ENCODE results near the gene MYL6. TPM values are rescaled to one million over a fixed set of nuclear protein-coding genes. Genes with fewer than 3 reads are reported as not detected.

MYL6 gene
- total RNA-seq, 3 donors from 2014 or later (not counting 1 experiment from before 2014, with no cell fraction given) = 881 to 1,204 (median 1,015) TPM

- no peak overlapping the region for H3K27ac ChIP-seq (ENCODE audit: low read length)
- H3K4me1 ChIP-seq (ENCODE audit: control insufficient read depth, insufficient read depth, low read length) = peaks cover 32% of the 10 kb centered on the region
- Mint-ChIP-seq H3K9me3 (no peaks in the 10 kb centered on the region), H3K4me3 (no peak overlapping the region), H3K27ac (peak overlapping the region; percentile 96 to 98), H3K36me3 (peaks cover under 1% of the 10 kb centered on the region), H3K4me1 (peaks cover 41 to 53% of the 10 kb centered on the region in 2 donors), H3K27me3 (ENCODE audit: low read depth in 2 of 2) (no peaks in the 10 kb centered on the region)
- no peak overlapping the region for H3K4me3 ChIP-seq (ENCODE audit: low read length)
- no peaks in the 10 kb centered on the region for H3K9me3 ChIP-seq (ENCODE audit: control insufficient read depth, insufficient read depth, low read length)
- ATAC-seq = no peak
- intact Hi-C loops (cut with micrococcal nuclease) = no loop called here
- peak in 1 of 2 donors; percentile 18 for DNase-seq
- 88% methylated on average over 10 of the region's 11 CpGs for WGBS (ENCODE audit: insufficient coverage)
- peaks cover 67% of the 10 kb centered on the region for H3K36me3 ChIP-seq (ENCODE audit: control insufficient read depth, insufficient read depth, low read length)
- TF ChIP-seq CTCF (IDR thresholded peaks at IDR 0.05) = no peak
- H3K27me3 ChIP-seq (ENCODE audit: control insufficient read depth, insufficient read depth, low read length) = no peaks in the 10 kb centered on the region
Measured at GRCh38 chr12:56162468-56163290, 4.5 kb downstream of the MYL6 start.

- peak overlapping the region; percentile 25 for H3K4me3 Mint-ChIP-seq
- no peaks in the 10 kb centered on the region for H3K27me3 Mint-ChIP-seq (ENCODE audit: low read depth in 2 of 2)
- peaks cover 33 to 44% of the 10 kb centered on the region in 2 donors for H3K4me1 Mint-ChIP-seq
- H3K27ac ChIP-seq (ENCODE audit: low read length) = no peak overlapping the region
- intact Hi-C loops (cut with micrococcal nuclease) = no loop called here
- TF ChIP-seq CTCF (IDR thresholded peaks at IDR 0.05) = no peak
- peak overlapping the region; percentile 80 to 96 for H3K27ac Mint-ChIP-seq
- no peak for DNase-seq
- 90% methylated on average over 8 of the region's 11 CpGs for WGBS (ENCODE audit: insufficient coverage)
- H3K36me3 ChIP-seq (ENCODE audit: control insufficient read depth, insufficient read depth, low read length) = peaks cover 75% of the 10 kb centered on the region
- no peaks in the 10 kb centered on the region for H3K9me3 Mint-ChIP-seq
- H3K9me3 ChIP-seq (ENCODE audit: control insufficient read depth, insufficient read depth, low read length) = no peaks in the 10 kb centered on the region
- H3K27me3 ChIP-seq (ENCODE audit: control insufficient read depth, insufficient read depth, low read length) = no peaks in the 10 kb centered on the region
- H3K4me1 ChIP-seq (ENCODE audit: control insufficient read depth, insufficient read depth, low read length) = peaks cover 29% of the 10 kb centered on the region
- ATAC-seq = no peak
- peaks cover 6% of the 10 kb centered on the region for H3K36me3 Mint-ChIP-seq
- H3K4me3 ChIP-seq (ENCODE audit: low read length) = no peak overlapping the region
Measured at GRCh38 chr12:56163533-56164344, 5.6 kb downstream of the MYL6 start.

- ATAC-seq = no peak
- Histone ChIP-seq H3K4me1 (ENCODE audit: control insufficient read depth, insufficient read depth, low read length) (peaks cover 23% of the 10 kb centered on the region), H3K36me3 (ENCODE audit: control insufficient read depth, insufficient read depth, low read length) (peaks cover 79% of the 10 kb centered on the region), H3K9me3 (ENCODE audit: control insufficient read depth, insufficient read depth, low read length) (no peaks in the 10 kb centered on the region), H3K27ac (ENCODE audit: low read length) (no peak overlapping the region), H3K27me3 (ENCODE audit: control insufficient read depth, insufficient read depth, low read length) (no peaks in the 10 kb centered on the region), H3K4me3 (ENCODE audit: low read length) (no peak overlapping the region)
- Mint-ChIP-seq H3K36me3 (peaks cover 9% of the 10 kb centered on the region), H3K27ac (peak overlapping the region; percentile 80 to 96), H3K4me3 (peak overlapping the region; percentile 25), H3K9me3 (no peaks in the 10 kb centered on the region), H3K4me1 (peaks cover 27 to 38% of the 10 kb centered on the region in 2 donors), H3K27me3 (ENCODE audit: low read depth in 2 of 2) (no peaks in the 10 kb centered on the region)
- WGBS (ENCODE audit: insufficient coverage) = 98% methylated on average over 16 of the region's 17 CpGs
- intact Hi-C loops (cut with micrococcal nuclease) = no loop called here
- no peak for TF ChIP-seq CTCF (IDR thresholded peaks at IDR 0.05)
- no peak for DNase-seq
Measured at GRCh38 chr12:56164345-56164729, 6.2 kb downstream of the MYL6 start.
